Right forelimb (tissue), 1 donor: ENCODE data around the gene DLK2.
"Not testable (repeated sequence)": the region's sequence is repeated elsewhere in the genome, so short reads cannot be mapped to it uniquely, and the experiment has no call there.

Experiments used
- DNase-seq: peaks from one replicate; pipeline ENCODE4 v3.0.0-alpha.2; 2018

The DLK2 gene

DNA sequence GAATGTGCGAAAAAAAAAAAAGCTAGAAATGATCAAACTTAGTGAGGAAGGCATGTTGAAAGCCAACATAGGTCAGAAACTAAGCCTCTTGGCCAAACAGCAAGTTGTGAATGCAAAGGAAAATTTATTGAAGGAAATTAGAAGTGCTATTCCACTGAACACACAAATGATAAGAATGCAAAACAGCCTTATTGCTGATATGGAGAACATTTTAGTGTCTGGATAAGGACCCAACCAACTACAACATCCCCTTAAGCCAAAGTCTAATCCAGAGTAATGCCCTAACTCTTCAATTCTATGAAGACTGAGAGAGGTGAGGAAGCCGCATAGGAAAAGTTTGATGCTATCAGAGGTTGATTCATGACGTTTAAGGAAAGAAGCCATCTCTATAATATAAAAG is 33.5 kb downstream of the DLK2 start:
- no peak for DNase-seq

DNA sequence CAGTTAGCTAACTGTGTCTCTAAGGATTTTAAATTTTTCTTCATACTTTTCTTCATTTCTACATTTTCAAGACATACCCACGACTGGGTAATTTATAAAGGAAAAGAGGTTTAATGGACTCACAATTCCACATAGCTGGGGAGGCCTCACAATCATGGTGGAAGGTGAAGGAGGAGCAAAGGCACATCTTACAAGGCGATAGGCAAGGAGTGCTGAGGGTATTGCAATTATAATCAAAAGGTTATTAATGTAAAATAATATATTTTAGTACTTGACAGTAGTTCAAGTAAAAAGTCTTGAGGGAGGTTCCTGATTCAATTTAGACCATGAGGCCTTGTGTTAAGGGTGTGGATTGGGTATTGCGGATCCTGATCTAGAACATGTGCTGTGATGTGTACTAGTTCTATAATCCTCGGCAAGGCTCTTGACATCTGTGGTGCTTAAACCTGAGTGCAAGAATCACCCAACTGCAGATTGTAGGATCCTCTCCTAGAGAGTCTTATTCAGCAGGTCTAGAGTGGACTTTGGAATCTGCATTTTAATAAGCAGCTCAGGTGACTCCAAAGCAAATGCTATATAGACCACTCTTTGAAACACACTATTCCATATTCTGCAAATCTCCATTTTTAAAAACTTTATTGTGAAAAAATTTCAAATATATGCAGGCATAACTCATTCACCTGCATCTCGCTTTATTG is 35.2 kb downstream of the DLK2 start:
- DNase-seq: no peak

DNA sequence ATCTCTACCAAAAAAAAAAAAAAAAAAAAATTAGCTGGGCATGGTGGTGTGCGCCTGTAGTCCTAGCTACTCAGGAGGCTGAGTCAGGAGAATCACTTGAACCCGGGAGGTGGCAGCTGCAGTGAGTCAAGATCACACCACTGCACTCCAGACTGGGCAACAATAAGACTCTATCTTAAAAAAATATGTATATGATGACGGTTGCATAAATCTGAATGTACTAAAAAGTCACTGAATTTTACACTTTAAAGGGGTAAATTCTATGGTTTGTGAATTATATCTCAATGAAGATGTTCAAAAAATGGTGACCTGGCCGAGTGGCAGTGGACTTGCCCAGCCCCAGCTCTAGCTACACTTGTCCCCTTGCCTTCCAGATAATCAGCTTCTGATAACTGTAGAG is 38.4 kb downstream of the DLK2 start:
- DNase-seq: no peak

DNA sequence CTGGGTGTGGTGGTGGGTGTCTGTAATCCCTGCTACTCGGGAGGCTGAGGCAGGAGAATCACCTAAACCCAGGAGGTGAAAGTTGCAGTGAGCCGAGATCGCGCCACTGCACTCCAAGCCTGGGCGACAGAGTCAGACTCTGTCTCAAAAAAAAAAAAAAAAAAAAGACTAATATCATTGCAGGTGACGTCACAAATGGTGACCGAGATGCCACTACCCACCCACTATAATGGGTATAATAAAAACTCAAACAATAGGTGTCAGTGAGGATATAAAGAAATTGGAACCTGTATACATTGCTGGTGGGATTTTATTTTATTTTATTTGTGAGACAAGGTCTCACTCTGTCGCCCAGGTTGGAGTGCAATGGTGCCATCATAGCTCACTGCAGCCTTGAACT is 40.1 kb downstream of the DLK2 start:
- not testable (repeated sequence) for DNase-seq

DNA sequence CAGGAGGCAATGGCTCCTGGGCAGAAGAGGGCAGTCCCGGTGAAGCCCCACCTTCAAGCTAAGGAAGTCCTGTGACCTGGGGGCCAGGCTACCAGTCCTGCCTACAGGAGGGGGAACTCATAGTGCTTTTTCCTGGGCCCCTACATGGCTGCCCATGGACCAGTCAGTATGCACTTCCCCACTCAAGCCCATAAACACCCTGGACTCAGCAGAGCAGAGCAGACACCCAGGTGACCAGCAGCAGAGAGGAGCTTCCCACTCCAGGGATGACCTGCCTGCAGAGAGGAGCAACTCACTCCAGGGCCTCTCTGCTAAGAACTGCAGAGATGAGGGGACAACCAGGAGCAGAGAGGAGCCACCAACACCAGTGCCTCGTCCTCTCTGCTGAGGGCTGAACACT is 42.3 kb downstream of the DLK2 start:
- no peak for DNase-seq

DNA sequence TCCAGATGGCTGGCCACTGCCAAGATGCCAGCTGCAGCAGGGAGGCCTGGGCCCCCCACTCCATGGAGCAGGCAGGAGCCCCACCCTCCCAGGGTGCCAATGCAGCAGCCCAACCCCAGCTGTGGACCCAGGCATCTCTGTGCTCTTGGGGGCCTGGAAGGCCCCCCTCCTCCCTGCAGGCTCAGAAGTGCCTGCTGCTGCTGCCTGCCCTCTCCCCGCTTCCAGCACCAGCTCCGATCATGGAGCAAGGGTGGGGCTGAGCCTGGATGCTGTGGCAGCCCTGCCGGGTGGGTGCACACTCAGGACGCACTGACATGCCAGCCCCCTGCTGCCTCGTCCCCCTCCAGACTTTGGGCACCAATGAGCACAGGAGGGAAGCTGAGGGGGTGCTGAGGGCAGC is 42.8 kb downstream of the DLK2 start:
- no peak for DNase-seq

DNA sequence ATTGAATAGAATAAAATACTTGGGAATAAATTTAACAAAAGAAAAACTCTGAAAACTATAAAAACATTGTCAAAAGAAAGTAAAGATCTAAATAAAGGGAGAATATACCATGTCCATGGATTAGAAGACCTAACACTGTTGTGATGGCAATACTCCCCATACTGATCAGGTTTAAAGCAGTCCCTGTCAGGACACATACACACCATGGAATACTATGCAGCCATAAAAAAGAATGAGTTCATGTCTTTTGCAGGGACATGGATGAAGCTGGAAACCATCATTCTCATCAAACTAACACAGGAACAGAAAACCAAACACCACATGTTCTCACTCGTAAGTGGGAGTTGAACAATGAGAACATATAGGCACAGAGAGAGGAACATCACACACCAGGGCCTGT is 44.6 kb downstream of the DLK2 start:
- not testable (repeated sequence) for DNase-seq

DNA sequence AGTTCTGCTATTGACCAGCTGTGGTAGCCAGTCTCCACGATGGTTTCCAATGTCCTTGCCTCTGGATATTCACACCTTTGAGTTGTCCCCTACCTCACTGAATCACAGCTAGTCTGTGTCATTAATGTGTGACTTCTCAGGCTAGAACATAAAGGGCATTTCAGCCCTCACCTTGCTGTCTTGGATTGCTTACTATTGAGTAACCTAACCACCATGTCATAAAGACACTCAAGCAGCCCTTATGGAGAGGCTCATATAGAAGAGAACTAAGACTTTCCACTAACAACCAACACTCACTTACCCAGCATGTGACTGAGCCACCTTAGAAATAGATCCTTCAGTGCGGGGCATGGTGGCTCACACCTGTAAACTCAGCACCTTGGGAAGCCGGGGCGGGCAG is 47.1 kb downstream of the DLK2 start:
- DNase-seq: no peak

DNA sequence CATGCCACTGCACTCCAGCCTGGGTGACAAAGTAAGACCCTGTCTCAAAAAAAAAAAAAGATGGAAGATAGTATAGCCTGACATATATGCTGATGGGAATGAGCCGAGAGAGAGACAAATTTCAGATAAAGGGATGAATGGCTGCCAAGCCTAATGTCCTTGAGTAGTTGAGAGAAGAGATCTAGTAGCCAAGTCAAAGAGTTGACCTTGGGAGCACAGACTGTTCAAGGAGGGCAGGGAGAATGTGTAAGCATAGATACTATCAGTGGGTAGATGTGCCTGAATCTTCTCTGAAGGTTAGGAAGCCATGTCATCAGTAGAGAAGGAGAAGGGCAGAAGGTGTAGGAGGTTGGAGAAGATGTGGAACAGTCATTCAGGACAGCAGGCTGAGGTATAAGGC is 48.1 kb downstream of the DLK2 start:
- no peak for DNase-seq

DNA sequence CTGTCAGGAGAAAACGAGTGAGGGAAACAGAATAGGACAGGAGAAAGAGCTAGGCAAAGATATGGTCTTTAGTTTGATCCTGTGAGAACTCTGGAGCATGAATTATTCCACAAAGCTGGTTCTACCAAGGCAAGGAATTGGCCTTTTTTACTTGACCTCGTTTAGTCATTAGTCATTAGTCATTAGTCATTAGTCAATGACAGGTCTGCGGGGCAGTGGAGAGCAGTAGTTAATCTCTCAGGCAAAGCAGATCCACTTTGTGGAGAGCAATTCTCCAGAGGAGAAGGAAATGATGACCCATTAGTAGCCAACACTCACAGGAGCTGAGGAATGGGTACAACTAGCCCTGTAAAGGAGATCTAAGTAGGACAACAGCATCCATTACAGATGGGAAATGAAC is 50.0 kb downstream of the DLK2 start:
- no peak for DNase-seq

DNA sequence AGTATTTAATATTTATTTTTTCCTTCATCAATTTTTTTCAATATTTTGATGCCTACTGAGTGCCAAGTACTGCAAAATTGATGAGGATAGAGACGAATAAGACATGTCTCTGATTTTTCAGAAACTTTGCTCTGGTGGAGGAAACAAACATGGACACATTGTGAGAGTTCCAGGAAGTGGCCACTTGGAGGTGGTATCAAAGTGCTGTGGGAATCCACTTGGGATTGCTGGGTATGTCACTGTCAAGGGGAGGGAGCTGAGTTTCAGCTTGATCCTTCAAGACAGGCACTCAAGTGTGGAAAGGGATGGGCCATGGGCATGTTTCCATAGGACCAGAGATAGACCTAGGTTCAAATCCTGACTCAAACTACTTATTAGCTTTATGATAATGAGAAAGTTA is 52.5 kb downstream of the DLK2 start:
- no peak for DNase-seq

DNA sequence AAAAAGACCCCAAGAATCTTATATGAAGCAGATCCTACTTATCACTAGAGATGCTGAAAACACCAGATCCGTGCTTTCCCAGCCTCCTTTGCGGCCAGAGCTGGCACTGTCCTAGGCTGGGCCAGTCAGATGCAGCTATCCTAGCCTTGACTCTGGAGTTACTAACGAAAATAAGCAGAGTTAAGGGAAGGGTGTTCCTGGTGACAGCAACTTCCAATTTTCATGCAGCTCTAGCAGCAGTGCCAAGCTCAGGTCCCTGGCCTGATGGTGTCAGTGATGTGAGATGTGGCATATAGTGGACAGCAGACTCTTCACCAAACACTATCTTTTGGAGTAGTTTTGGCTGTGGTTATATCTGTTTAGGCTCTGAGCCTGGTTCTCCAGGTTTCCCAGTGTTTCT is 53.6 kb downstream of the DLK2 start:
- DNase-seq: no peak
